HG02840 (cell line): ENCODE results near the gene ANKMY2.
"Not testable (repeated sequence)": the region's sequence is repeated elsewhere in the genome, so short reads cannot be mapped to it uniquely, and the experiment has no call there.

Experiments used
- ATAC-seq: cut with Tn5 transposase; IDR thresholded peaks from one replicate; pipeline ENCODE4 v1.9.1; 2021; ENCODE audit warnings: mild to moderate bottlenecking, moderate library complexity, moderate number of reproducible peaks; ENCODE audit not compliant: unreplicated experiment, low FRiP score

Gene ANKMY2

GRCh38 chr7:16660702-16661464 lies 15.3 kb upstream of the ANKMY2 start:
- ATAC-seq, result no peak

- not testable (repeated sequence) for ATAC-seq
Measured at GRCh38 chr7:16659854-16660497, 14.4 kb upstream of the ANKMY2 start.

DNA sequence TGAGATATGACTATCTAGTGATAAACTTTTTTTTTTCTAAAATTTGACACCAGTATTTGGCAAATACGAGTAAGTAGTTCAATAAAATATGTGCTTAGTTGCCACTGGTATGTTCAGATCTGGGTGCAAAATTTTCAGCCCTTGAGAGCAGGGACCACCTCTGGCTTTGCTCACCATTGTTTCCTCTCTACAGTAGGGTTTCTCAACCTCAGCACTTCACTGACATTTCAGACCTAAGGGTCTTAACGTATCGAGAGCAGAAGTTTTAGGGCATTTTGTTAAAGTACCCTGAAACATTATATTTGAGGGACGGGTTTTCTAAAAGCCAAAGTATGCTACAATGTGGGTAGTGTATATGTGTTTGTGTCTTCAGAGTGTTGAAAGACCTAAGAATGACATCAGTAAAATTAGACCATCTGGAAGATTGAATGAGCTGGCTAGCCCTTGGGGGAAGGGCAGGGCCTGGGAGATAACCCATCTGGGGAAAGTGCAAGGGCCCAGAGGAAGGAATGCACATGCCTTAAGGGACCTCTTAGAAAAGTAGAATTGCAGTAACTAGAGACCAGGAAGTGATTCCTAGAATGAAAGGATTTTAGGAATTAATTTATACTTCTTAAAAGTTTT lies 12.2 kb upstream of the ANKMY2 start:
- ATAC-seq, result no peak

DNA sequence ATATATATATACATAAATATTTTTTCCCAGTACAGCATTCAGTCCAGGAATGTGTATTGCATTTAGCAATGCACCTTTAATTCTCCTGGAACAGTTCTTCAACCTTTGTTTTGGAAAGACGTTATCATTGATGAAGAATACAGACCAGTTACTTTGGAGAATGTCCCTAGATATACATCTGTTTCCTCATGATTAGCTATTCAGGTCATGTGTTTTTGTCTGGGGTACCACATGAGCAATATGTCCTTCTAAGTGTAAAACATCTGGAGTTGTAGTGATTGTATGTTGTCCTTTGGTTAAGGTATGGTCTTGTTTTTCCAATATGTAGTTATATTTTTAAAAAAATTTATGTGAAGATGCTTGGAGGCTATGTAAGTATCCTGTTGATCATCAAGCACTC lies 10.6 kb upstream of the ANKMY2 start:
- ATAC-seq, result no peak

DNA sequence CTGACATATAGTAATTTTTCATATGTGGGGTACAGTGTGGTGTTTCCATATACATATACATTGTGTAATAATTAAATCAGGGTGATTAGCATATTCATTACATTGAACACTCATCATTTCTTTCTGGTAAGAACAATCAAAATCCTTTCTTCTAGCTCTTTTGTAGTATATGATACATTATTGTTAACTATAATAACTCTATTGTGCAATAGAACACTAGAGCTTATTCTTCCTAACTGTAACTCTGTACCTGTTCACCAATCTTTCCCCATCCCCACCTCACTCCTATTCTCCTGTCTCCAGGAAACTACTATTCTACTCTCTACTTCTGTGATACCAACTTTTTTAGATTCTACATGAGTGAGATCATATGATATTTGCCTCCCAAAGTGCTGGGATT lies 9.8 kb upstream of the ANKMY2 start:
- no peak for ATAC-seq

DNA sequence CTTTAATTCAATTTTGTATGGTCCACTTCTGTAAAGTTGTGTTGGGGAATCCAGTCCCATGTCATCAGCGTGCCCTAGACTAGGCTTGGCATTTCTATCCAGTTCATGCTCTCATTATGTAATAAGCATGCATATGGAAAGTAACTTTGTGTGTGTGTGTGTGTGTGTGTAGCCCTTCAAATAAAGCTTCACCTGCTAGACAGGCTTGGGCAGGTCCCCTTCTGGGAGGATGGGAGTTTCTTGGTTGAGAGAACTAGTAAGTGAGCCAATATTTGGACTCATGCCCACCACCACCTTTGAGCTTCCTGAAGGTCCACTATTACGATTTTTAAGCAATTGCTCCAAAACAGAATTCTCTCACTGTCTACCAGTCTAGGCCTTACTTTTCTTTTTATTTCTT lies 7.3 kb upstream of the ANKMY2 start:
- no peak for ATAC-seq

GRCh38 chr7:16652240-16652583 lies 6.7 kb upstream of the ANKMY2 start:
- no peak for ATAC-seq

DNA sequence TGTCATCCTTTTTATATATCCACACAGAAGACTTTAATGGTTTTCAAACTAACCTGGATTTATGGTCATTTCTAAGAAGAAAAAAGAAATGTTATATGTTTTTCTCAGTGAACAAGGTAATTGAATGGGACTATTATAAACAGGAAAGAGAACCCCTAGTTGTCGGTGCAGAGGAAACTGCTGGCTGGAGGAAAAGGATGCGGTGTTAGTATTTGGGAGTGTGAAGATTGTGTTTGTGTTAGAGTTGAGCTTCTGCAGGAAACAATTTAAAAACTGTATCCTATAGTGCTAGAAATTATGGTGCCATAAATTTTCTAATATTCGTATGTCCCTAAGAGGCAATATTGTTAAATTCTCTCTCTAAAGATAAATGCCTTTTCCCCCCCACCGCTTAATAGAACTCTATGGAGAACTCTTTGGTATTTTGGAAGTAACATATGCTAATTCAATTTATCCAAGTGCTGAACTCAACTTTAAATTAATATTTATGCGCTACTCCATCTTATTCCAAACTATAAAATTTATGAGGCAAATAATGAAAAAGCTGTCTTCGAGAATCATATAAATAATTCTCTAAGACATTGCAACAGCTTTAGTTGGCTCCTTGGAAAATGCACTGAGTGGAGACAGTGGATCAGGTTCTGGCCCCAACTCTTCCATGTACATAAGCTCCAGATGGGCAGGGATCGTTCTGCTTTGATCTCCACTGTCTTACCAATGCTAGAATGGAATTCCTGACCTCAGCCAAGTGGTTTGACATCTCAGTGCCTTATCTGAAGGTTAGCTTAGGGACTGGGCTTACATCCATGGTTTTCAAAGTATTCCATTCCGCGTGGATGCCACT lies 6.1 kb upstream of the ANKMY2 start:
- ATAC-seq, result no peak

GRCh38 chr7:16650266-16650665 lies 4.7 kb upstream of the ANKMY2 start:
- ATAC-seq, result no peak

DNA sequence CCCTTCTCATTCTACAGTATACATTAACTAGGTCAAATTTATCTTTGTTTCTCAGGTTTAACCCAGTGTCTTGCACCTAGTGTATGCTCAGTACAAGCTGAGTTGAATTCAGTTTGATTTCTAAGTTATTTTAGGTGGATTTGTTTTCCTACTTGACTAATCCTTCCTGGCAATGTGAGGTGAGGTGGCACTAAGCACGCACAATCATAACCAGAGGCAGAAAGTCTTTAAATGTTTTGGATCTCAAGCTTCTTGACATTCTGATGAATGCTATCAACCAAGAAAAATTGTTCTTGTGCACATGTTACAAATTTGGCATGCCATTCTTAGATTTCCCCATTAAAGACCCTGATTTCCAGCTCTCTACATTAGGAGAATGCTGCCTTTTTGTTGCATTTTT lies 3.6 kb upstream of the ANKMY2 start:
- ATAC-seq, result no peak

DNA sequence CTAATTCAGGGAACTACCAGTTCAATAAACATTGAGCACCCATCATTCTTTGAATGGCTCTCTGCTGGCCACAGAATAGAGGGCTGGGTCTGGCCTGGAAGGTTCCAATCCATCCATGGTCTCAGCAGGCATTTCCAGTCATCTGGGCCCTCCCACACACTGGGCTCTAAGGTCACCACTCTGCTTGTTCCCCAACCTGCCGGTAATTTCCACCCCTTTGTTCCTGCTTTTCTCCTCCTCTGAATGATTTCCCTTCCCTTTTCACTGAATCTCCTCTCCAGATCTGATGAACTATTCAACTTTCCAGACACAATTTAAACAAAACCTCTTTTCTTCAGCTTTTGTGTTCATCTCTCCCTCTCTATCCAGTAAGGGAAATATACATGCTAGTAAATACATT lies 3.0 kb upstream of the ANKMY2 start:
- no peak for ATAC-seq

- no peak for ATAC-seq
Measured at GRCh38 chr7:16647435-16647960, 1.9 kb upstream of the ANKMY2 start.

GRCh38 chr7:16646472-16647072 lies 1.0 kb upstream of the ANKMY2 start:
- no peak for ATAC-seq

GRCh38 chr7:16644636-16645592 lies 640 bp downstream of the ANKMY2 start:
- ATAC-seq, result no peak

GRCh38 chr7:16644157-16644556 lies 1.4 kb downstream of the ANKMY2 start:
- no peak for ATAC-seq

- no peak for ATAC-seq
Measured at GRCh38 chr7:16638282-16639280, 7.0 kb downstream of the ANKMY2 start.

GRCh38 chr7:16637379-16637778 lies 8.2 kb downstream of the ANKMY2 start:
- no peak for ATAC-seq

GRCh38 chr7:16636555-16637101 lies 8.9 kb downstream of the ANKMY2 start:
- ATAC-seq, result no peak
